HG02943 (cell line): Measurements from ENCODE around the gene MEFV.

Experiments used
- ATAC-seq: cut with Tn5 transposase; IDR thresholded peaks from one replicate; pipeline ENCODE4 v1.9.1; 2021; ENCODE audit warnings: mild to moderate bottlenecking, low read depth, moderate library complexity; ENCODE audit not compliant: unreplicated experiment

MEFV gene, protein sequence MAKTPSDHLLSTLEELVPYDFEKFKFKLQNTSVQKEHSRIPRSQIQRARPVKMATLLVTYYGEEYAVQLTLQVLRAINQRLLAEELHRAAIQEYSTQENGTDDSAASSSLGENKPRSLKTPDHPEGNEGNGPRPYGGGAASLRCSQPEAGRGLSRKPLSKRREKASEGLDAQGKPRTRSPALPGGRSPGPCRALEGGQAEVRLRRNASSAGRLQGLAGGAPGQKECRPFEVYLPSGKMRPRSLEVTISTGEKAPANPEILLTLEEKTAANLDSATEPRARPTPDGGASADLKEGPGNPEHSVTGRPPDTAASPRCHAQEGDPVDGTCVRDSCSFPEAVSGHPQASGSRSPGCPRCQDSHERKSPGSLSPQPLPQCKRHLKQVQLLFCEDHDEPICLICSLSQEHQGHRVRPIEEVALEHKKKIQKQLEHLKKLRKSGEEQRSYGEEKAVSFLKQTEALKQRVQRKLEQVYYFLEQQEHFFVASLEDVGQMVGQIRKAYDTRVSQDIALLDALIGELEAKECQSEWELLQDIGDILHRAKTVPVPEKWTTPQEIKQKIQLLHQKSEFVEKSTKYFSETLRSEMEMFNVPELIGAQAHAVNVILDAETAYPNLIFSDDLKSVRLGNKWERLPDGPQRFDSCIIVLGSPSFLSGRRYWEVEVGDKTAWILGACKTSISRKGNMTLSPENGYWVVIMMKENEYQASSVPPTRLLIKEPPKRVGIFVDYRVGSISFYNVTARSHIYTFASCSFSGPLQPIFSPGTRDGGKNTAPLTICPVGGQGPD

DNA sequence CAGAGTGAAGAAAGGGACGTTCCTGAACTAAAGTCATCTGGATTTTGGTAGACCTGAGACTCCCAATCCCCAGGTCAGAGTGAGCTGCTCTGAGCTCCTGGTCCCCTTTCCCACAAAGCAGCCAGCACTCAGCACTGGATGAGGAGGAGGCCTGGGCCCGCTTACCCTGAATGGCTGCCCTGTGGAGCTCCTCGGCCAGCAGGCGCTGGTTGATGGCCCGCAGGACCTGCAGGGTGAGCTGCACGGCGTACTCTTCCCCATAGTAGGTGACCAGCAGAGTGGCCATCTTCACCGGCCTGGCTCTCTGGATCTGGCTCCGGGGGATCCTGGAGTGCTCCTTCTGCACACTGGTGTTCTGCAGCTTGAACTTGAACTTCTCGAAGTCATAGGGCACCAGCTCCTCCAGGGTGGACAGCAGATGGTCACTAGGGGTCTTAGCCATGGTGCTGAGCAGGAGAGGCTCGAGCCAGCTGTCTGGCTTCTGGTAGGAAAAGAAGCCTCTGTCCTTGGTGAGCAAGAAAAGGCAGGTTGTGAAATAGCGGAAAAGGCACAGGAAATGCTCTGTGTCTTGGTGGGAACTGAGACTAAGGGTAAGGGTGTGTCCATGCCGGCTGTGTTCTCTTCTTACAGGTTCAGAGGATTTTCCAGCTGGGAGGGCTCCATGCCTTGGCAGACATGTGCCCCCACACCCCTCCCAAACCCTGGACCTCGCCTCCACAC, at the start of gene MEFV:
Gene MEFV (minus strand): TSS at position 488 of the 720 bp plus-strand sequence. CDS start 46 bp downstream, at position 442.
- no peak for ATAC-seq

DNA sequence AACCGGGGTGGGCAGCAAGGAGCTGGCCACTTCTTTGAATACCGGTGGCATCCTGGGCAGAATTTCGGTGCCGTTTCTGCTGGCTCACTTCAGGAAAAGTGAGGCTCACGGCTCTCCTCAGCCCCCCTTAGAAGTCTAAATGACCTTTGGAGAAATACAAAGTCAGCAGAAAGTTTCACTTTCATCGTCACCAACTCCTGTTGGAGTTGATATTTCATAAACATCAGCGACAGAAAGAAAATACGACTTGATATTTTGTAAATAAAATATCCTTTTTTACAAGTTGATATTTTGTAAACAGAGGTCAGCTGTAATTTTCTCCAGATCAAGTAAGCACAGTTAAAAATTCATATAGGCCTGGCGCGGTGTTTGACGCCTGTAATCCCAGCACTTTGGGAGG, 49.6 kb upstream of the MEFV start:
- ATAC-seq, result no peak

DNA sequence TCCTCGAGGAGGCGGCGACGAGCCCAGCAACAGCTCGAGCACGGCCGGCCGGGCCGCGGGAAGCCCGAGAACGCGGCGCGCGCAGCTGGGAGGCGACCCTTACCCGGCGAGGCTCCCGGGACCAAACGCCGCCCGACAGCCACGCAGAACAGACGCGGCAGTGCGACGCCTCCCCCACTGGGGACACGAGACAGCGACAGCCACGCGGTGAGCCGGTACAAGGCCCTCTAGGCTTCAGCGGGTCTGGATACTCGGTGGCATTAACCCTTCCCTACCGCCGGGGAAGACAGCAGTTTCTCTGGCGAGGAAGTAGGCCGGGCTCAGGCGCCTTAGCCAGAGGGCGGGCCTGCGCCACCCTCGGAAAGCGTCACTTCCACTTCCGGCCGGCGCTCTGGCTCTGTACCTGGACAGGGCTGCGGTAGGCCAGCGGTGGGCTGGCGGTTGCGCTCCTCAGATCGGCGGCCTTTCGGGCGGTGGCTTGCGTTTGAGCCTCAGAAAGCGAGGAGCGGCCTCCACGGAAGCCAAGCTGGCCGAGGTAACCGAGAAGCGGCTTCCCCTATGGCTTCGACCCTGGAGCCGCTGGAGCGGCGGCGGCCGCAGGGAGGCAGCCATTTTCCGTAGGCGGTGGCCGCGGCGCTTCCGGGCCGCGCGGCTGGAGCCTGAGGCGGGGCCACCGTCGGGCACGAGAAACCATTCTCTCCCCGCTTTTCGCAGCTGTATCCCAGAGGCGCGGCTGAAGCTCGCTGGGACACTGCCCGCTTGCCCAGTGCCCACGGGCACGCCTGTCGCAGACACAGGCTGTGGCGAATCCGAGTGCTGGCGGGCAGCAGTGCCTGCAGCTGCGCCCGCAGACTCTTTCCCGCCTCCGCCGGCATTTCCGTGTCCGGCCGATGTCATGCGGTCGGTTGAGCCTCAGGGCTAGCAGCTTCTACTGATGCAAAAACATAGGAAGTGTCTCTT, 49.0 kb upstream of the MEFV start, which contains the start of the genes TIGD7 and ZNF75A:
Gene TIGD7 (minus strand): TSS at position 322 of the 960 bp plus-strand sequence. CDS start 4,816 bp downstream, outside the sequence.
Gene ZNF75A (plus strand): TSS at position 389 of the 960 bp plus-strand sequence. CDS start 2,932 bp downstream, outside the sequence.
- peak; percentile 93 for ATAC-seq

DNA sequence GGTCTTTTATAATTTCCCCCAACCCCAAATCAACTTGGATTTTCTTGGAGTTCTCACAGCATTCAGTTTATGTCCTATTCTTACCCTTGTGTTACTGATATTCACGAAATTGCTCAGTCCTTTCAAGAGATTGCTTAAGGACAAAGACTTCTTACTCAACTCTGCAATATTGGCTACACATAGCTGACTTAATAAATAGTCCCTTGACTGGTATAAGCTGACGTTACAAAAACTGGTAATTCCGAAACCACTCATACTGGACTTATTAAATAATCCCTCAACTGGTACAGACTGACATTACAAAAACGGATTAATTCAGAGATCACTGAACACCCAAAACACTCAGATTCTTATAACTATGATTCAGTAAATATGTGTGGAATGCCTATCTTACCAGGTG, 47.9 kb upstream of the MEFV start:
- ATAC-seq, result no peak

DNA sequence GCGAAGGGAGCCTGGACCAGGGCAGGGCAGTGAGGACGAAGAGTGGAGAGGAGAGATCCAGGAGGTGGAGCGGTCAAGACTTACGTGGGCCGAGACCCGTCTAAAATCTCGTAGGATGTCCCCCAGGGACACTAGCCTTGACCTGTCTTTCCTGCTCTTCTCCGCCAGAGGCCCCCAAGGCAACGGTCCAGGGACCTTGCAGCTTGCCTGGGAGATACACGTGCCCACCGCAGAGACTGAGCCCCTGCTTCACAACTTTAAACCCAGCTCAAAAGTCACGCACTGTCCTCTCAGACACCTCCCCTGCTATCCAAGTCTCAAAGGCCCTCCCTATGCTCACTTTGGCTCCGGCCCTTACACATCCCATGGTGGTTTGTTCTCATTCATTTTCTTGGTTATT, 39.4 kb upstream of the MEFV start:
- no peak for ATAC-seq

DNA sequence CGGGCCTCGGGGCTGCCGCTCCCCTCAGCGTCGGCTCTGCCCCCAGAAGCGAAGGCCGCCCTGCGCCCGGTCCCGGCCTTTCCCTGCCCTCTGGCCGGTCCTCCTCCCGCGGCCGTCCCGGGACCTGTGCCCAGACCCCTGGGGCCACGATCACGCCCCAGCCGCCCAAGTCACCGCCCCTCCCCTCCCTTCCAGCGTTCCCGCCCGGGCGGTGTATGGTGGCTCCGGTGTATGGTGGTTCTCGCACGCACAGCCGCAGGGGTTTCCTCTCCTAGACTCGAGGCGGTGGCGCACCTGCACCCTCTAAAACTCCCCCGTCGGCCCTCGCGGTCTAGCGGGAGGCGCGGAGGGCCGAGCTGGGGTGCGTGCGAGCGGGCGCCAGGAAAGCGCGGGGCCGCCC, 38.8 kb upstream of the MEFV start:
- ATAC-seq, result no peak

DNA sequence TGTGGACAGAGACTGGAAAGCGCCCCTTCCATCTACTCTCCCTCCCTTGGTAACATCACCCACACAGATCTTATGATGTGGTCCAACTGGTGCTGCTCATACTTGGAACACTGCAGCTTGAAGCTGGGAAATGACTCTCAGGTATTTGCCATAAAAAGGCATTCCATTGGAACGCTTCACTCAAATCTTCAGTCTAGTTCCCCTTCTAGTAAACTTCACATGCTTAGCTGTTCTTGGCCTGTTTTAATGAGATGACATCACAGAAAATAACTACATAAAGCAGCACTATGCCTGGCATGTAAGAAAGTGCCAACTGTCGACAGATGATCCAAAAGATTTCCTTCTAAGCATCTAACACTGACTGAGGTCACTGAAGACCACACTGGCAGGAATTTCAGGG, 36.2 kb upstream of the MEFV start:
- ATAC-seq, result no peak

DNA sequence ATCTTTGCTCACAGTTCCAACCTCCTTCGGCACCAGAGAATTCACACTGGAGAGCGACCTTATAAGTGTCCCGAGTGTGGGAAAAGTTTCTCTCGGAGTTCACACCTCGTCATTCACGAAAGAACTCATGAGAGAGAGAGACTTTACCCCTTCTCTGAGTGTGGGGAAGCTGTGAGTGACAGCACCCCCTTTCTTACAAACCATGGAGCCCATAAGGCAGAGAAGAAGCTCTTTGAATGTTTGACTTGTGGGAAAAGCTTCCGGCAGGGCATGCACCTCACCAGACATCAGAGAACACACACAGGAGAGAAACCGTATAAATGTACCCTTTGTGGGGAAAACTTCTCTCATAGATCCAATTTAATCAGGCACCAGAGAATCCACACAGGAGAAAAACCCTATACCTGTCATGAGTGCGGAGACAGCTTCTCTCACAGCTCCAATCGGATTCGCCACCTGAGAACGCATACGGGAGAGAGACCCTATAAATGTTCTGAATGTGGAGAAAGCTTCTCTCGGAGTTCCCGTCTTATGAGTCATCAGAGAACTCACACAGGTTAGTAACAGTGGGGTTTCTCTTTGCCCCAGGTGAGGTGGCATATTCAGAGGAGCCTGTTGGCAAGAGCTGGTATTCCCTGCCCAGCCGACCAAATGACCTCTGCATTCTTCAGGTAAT, 33.7 kb upstream of the MEFV start:
- ATAC-seq, result no peak

DNA sequence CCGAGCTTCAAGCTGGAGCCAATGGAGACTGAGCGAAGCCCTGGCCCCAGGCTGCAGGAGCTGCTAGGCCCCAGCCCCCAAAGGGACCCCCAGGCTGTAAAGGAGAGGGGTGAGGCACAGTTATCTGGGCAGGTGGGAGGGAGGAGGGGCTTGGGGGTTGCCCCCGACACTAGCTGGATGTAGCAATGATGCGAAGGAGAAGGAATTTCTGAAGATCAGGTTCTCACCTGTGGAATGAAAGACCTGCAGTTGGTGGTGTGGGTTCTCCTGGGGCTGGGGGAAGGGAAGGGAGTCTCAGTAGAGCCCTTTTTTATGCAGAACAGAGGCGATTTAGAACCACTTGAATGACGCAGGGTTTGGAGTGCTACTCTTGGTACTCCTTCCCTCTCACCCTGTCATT, 28.7 kb upstream of the MEFV start:
- no peak for ATAC-seq

DNA sequence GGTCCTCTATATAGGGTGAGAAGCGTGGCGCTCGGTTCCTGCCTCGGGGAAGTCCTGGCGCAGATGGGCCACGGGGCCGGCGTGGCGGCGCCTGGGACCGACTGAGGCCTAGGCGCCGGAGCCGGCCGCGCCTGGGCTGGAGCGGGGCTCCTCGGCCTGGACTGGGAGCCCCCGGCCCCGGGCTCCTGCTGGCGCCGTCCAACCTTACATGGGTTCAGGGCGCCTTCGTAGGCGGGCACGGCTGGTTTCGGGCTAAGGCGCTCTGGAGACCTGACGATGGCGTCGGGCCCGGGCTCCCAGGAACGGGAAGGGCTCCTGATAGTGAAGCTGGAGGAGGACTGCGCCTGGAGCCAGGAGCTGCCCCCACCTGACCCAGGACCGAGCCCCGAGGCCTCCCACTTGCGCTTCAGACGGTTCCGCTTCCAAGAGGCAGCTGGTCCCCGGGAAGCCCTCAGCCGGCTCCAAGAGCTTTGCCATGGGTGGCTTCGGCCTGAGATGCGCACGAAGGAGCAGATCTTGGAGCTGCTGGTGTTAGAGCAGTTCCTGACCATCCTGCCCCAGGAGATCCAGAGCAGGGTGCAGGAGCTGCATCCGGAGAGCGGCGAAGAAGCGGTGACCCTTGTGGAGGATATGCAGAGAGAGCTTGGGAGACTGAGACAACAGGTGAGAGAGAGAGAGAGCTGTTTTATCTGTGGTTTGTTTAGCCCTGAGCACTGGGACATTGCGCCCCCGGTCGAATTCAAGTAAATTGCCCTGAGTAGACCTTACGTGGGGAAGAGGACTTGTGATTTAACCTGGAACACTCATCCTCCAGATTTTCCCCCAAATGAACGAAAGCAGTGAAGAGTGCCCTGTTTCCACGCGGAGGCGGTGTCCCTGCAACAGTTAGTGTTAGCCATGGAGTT, 27.4 kb upstream of the MEFV start:
- no peak for ATAC-seq

DNA sequence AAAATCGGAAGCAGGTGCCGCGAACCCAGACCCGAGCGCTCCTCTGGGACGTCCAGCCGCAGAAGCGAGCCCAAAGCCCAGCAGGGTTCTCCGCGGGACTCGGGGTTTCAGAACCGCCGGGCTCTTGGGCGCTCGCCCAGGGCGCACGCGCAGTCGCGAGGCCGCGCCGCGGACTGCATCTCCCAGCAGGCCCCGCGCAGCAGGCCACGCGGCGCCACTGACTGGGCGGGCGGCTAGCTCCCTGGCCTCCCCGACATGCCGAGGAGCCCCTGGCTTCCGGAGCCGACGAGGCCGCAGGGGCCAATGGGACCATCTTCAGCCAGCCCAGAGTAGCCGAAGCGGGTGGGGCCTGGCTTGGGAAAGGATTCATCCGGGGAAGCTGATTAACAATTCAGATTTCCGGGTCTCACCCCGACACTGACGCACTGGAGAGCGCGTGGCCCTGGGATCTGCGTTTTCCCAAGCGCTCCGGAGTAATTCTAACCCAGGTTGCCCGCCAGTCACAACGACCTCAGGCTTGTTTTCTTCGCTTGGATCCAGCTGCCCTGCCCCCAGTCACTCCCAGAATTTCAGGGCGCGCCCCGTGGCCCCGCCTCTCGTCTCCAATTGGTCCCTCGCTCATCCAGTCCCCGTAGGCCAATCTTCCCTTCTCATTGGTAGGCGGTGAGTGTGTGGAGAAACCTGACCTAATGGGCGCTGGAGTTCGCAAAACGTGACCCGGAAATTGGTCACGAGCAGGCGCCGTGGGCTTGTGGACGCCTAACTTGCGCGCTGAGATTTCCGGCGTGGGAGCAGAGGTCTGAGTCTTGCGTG, 26.5 kb upstream of the MEFV start, which contains the start of gene ZNF263:
Gene ZNF263 (plus strand): TSS at position 762 of the 813 bp plus-strand sequence. CDS start 328 bp downstream, outside the sequence.
- peak; percentile 76 for ATAC-seq

DNA sequence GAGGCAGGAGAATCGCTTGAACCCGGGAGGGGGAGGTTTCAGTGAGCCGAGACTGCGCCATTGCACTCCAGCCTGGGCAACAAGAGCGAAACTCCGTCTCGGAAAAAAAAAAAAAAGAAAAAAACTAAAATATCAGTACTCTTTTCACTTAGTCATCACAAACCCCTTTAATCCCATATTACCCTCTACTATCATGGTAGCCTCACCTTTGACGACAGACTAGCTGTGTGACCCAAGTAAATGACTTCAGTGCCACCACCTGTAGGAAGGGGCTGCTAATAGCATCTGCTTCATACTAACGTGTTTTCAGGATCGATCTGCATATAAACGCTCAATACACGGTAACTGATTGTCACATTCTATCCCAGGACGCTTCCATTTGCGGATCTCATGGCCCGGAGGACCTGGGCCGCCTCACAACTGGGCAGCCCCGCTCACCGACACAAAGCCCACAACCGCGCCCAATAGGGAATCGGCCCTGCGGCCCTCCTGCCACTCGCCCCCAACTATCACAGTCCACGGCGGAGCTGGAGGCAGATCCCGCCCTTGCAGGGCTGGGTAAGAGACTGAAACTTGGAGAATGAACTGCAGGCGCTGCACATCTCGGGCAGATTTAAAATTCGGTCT, 25.8 kb upstream of the MEFV start:
- ATAC-seq, result peak; percentile 25

DNA sequence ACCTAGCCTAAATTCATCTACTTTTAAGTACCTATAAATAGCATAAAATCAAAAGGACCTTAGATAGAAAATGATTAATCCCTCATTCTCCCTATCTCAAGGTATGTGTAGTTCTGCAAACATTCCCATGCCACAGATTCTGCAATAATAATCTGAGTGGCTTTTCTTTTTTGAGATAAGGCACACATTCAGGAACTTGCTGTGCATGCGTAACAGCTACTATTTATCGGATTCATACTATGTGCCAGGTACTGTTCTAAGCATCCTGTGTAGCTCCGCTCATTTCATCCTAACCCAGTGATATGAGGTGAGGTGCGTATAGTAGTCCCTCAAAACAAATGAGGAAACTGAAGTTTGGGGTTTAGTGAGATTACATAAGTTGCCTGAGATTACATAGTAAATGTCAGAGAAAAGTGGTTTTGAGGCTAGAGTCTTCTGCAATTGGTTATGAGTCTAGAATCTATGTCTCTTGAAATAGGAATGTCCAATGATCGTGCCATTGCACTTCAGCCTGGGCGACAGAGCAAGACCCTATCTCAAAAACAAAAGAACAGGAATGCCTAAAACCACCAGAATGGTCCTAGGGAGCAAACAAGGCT, 24.9 kb upstream of the MEFV start:
- ATAC-seq, result no peak

DNA sequence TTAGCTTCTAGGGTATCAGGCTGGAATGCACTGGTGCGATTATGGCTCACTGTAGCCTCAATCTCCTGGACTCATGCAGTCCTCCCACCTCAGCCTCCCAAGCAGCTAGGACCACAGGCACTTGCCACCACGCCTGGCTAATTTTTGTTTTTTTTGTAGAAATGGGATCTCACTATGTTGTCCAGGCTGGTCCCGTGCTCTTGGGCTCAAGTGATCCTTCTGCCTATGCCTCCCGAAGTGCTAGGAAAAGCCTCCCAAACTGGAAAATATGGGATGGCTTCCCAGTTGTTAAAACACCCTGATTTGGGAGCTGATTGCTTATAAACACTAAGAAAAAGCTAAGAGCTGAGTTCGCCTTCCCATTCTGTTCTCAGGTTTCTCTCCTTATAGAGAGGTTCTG, 20.2 kb upstream of the MEFV start:
- ATAC-seq, result no peak

DNA sequence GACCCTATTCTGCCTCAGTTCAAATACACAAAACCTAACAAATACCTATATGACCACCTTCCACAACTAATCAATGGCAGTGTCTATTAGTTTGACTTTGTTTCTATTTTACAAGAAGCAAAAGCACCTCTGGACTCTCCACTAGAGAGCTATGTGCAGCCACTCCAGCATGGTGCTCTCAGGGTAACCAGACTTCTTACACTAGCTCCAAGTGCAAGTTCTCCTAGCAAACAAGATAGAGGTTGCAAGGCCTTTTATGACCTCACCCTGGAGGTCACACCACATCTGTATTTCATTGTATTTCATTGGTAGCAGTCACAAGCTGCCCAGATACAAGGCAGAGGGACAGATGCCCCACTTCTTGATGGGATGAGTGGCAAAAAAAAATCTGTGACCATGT, 18.5 kb upstream of the MEFV start:
- ATAC-seq, result no peak

DNA sequence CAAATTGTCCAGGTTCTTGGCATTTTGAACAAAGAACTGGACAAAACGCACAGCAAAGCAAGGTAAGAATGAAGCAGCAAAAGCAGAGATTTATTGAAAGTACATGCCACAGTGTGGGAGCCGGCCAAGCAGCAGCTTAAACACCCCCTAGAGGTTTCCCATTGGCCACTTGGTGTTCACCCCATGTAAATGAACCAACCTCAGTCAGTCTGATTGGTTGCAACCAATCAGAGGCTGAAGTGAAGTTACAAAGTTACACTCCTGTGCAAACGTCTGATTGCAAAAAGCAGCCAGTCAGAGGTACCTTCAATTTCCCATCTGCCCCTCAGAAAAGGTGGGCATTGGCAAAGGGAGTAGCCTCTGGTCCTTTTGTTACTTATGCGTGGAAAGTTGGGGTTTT, 18.1 kb upstream of the MEFV start:
- ATAC-seq, result no peak
